ENCODE measurements around the gene EGLN2.
"Not testable (repeated sequence)": the region's sequence is repeated elsewhere in the genome, so short reads cannot be mapped to it uniquely, and the experiment has no call there.

Gene EGLN2

GRCh38 chr19:40781140-40781539 lies 17.9 kb upstream of the EGLN2 start:
- no peak for DNase-seq (ENCODE audit: low read depth, low spot score)
- H3K4me3 ChIP-seq (ENCODE audit: low read depth, low read length): no peak overlapping the region
- in situ Hi-C loops (cut with HindIII; ENCODE audit: low sequenced_read_pairs): no loop called here
- no peak for TF ChIP-seq CTCF (IDR thresholded peaks at IDR 0.05; ENCODE audit: low read depth, low read length)

- H3K4me3 ChIP-seq (ENCODE audit: low read depth, low read length): no peak overlapping the region
- in situ Hi-C loops (cut with HindIII; ENCODE audit: low sequenced_read_pairs): no loop called here
- no peak for DNase-seq (ENCODE audit: low read depth, low spot score)
- no peak for TF ChIP-seq CTCF (IDR thresholded peaks at IDR 0.05; ENCODE audit: low read depth, low read length)
These were observed 15.3 kb upstream of the EGLN2 start for GRCh38 chr19:40783711-40784110.

- H3K4me3 ChIP-seq (ENCODE audit: low read depth, low read length); DNase-seq (ENCODE audit: low read depth, low spot score); in situ Hi-C loops (cut with HindIII; ENCODE audit: low sequenced_read_pairs): not testable (repeated sequence)
These were observed 14.8 kb upstream of the EGLN2 start for GRCh38 chr19:40784146-40784545.

- no peak for TF ChIP-seq CTCF (IDR thresholded peaks at IDR 0.05; ENCODE audit: low read depth, low read length)
- DNase-seq (ENCODE audit: low read depth, low spot score): no peak
- H3K4me3 ChIP-seq (ENCODE audit: low read depth, low read length): no peak overlapping the region
- in situ Hi-C loops (cut with HindIII; ENCODE audit: low sequenced_read_pairs): no loop called here
These were observed 13.5 kb upstream of the EGLN2 start for GRCh38 chr19:40785526-40785925.

- no peak overlapping the region for H3K4me3 ChIP-seq (ENCODE audit: low read depth, low read length)
- in situ Hi-C loops (cut with HindIII; ENCODE audit: low sequenced_read_pairs): no loop called here
- no peak for TF ChIP-seq CTCF (IDR thresholded peaks at IDR 0.05; ENCODE audit: low read depth, low read length)
- DNase-seq (ENCODE audit: low read depth, low spot score): no peak
These were observed 12.6 kb upstream of the EGLN2 start for GRCh38 chr19:40786060-40787037.

GRCh38 chr19:40791349-40791748 lies 7.6 kb upstream of the EGLN2 start:
- TF ChIP-seq CTCF (IDR thresholded peaks at IDR 0.05; ENCODE audit: low read depth, low read length): no peak
- H3K4me3 ChIP-seq (ENCODE audit: low read depth, low read length): no peak overlapping the region
- in situ Hi-C loops (cut with HindIII; ENCODE audit: low sequenced_read_pairs): no loop called here
- no peak for DNase-seq (ENCODE audit: low read depth, low spot score)

GRCh38 chr19:40791996-40792395 lies 7.0 kb upstream of the EGLN2 start:
- in situ Hi-C loops (cut with HindIII; ENCODE audit: low sequenced_read_pairs): no loop called here
- no peak for DNase-seq (ENCODE audit: low read depth, low spot score)
- TF ChIP-seq CTCF (IDR thresholded peaks at IDR 0.05; ENCODE audit: low read depth, low read length): no peak
- H3K4me3 ChIP-seq (ENCODE audit: low read depth, low read length): no peak overlapping the region

Data from astrocyte of the spinal cord (primary cell).